ENCODE measurements around the gene WDFY3. TPM values are rescaled to one million over a fixed set of nuclear protein-coding genes. Genes with fewer than 3 reads are reported as not detected.

WDFY3 gene
- total RNA-seq, 2 experiments from 2014 or later = not detected

DNA sequence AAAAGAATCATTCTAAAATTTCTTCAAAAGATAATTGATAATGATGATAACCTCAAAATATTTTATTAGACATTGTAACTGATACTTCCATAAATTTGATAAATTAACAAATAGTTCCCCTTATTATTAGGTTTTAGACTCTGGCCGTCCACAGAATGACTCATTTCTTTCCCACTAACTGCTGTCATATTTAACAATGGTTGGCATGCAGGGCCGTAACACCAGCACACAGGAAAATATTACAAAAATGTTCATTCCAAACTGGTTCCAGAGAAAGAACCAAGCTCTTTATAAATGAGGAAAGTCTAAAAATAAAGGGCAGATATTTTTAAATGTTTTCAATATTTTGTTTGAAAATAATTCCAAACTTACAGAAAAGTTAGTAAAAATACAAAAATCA, 28.2 kb downstream of the WDFY3 start:
- H3K36me3 Mint-ChIP-seq (ENCODE audit: low read depth) = no peaks in the 10 kb centered on the region
- H3K27ac Mint-ChIP-seq = no peak overlapping the region
- DNase-seq = no peak
- no peak for ATAC-seq
- peaks cover 4% of the 10 kb centered on the region for H3K9me3 Mint-ChIP-seq (ENCODE audit: insufficient read depth)
- POLR2A ChIA-PET = no interaction called here
- H3K4me3 Mint-ChIP-seq = no peak overlapping the region
- CTCF ChIA-PET = no interaction called here
- H3K27me3 Mint-ChIP-seq (ENCODE audit: low read depth) = no peaks in the 10 kb centered on the region
- no peaks in the 10 kb centered on the region for H3K4me1 Mint-ChIP-seq (ENCODE audit: low read depth)

GRCh38 chr4:84937381-84937977, 29.0 kb downstream of the WDFY3 start:
- Mint-ChIP-seq H3K4me1 (ENCODE audit: low read depth) (no peaks in the 10 kb centered on the region), H3K36me3 (ENCODE audit: low read depth) (no peaks in the 10 kb centered on the region), H3K4me3 (no peak overlapping the region), H3K9me3 (ENCODE audit: insufficient read depth) (peaks cover 4% of the 10 kb centered on the region), H3K27me3 (ENCODE audit: low read depth) (no peaks in the 10 kb centered on the region), H3K27ac (no peak overlapping the region)
- DNase-seq = no peak
- ChIA-PET POLR2A (no interaction called here), CTCF (no interaction called here)
- no peak for ATAC-seq

GRCh38 chr4:84936123-84936522, 30.4 kb downstream of the WDFY3 start:
- no peak for DNase-seq
- ATAC-seq = no peak
- POLR2A ChIA-PET = no interaction called here

DNA sequence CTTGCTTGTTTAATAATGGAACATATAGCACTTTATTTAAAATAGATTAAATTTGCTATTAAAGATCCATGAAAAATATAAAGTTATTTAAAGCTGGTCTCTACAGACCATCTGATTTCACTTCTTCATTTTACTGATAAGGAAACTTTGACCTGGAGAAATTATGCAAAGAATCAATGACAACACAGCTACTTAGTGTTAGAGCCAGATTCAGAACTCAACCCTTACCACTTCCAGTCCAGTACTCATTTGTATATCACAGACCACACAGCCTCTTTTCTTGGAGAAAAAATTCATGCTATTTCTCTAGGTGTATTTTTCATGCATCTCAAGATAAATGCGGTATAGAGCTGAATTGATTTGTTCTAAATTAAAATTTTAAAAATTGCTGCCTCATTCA, 34.0 kb downstream of the WDFY3 start:
- no peak for DNase-seq
- ChIA-PET POLR2A (no interaction called here), CTCF (no interaction called here)
- Mint-ChIP-seq H3K4me3 (no peak overlapping the region), H3K9me3 (ENCODE audit: insufficient read depth) (no peaks in the 10 kb centered on the region), H3K27ac (no peak overlapping the region), H3K36me3 (ENCODE audit: low read depth) (no peaks in the 10 kb centered on the region), H3K4me1 (ENCODE audit: low read depth) (no peaks in the 10 kb centered on the region), H3K27me3 (ENCODE audit: low read depth) (no peaks in the 10 kb centered on the region)
- no peak for ATAC-seq

More at GRCh38 chr4:84936123-84936522, 30.4 kb downstream of the WDFY3 start:
- Mint-ChIP-seq H3K36me3 (ENCODE audit: low read depth) (no peaks in the 10 kb centered on the region), H3K27ac (no peak overlapping the region), H3K27me3 (ENCODE audit: low read depth) (no peaks in the 10 kb centered on the region), H3K9me3 (ENCODE audit: insufficient read depth) (peaks cover 4% of the 10 kb centered on the region), H3K4me3 (no peak overlapping the region), H3K4me1 (ENCODE audit: low read depth) (no peaks in the 10 kb centered on the region)
- CTCF ChIA-PET = no interaction called here

- Mint-ChIP-seq H3K36me3 (ENCODE audit: low read depth) (no peaks in the 10 kb centered on the region), H3K9me3 (ENCODE audit: insufficient read depth) (no peaks in the 10 kb centered on the region), H3K4me3 (no peak overlapping the region), H3K4me1 (ENCODE audit: low read depth) (no peaks in the 10 kb centered on the region), H3K27me3 (ENCODE audit: low read depth) (no peaks in the 10 kb centered on the region), H3K27ac (no peak overlapping the region)
- ATAC-seq (no peak), DNase-seq (no peak)
- ChIA-PET CTCF (no interaction called here), POLR2A (no interaction called here)
Observed at GRCh38 chr4:84931961-84932360, 34.5 kb downstream of the WDFY3 start.

DNA sequence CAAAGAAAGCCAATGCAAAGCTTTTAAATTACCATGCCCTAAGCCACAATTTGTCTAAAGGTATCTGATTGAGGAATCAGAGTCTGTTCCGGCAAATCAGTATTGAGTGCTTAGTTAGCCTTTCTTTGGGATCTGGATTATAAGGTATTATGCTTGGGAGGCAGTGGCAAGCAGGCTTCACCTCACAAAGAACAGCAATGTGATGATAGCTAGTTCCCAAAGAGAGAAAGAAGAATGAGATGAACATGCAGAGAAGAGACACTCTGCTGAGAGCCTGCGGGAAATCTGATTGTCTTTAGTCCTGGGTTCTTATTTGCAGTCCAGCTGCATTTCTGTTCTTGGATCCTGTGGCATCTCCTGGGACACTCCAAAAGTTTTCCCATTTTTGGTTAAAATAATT, 35.2 kb downstream of the WDFY3 start:
- ChIA-PET POLR2A (no interaction called here), CTCF (no interaction called here)
- Mint-ChIP-seq H3K4me3 (no peak overlapping the region), H3K36me3 (ENCODE audit: low read depth) (no peaks in the 10 kb centered on the region), H3K4me1 (ENCODE audit: low read depth) (no peaks in the 10 kb centered on the region), H3K27ac (no peak overlapping the region), H3K27me3 (ENCODE audit: low read depth) (no peaks in the 10 kb centered on the region), H3K9me3 (ENCODE audit: insufficient read depth) (no peaks in the 10 kb centered on the region)
- DNase-seq (no peak), ATAC-seq (no peak)

DNA sequence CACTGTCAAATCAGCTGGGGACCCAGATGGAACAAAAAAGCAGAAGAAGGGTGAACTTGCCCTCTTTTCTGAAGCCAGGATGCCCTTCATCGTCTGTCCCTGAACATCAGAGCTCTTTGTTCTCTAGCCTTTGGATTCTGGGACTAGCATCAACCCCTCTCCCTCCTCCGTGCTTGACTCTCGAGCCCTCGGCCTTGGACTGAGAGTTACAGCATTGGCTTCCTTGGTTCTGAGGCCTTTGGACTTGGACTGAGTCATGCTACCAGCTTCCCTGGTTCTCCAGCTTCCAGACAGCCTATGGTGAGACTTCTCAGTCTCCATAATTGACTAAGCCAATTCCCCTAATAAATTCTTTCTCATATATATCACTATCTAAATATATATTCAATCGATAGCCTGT, 38.4 kb downstream of the WDFY3 start:
- no peaks in the 10 kb centered on the region for H3K36me3 Mint-ChIP-seq (ENCODE audit: low read depth)
- H3K27me3 Mint-ChIP-seq (ENCODE audit: low read depth) = no peaks in the 10 kb centered on the region
- H3K9me3 Mint-ChIP-seq (ENCODE audit: insufficient read depth) = no peaks in the 10 kb centered on the region
- ChIA-PET CTCF (no interaction called here), POLR2A (no interaction called here)
- ATAC-seq = no peak
- H3K4me1 Mint-ChIP-seq (ENCODE audit: low read depth) = no peaks in the 10 kb centered on the region
- no peak overlapping the region for H3K27ac Mint-ChIP-seq
- no peak overlapping the region for H3K4me3 Mint-ChIP-seq
- DNase-seq = no peak

GRCh38 chr4:84927428-84927827, 39.1 kb downstream of the WDFY3 start:
- Mint-ChIP-seq H3K9me3 (ENCODE audit: insufficient read depth) (no peaks in the 10 kb centered on the region), H3K4me3 (no peak overlapping the region), H3K36me3 (ENCODE audit: low read depth) (no peaks in the 10 kb centered on the region), H3K27me3 (ENCODE audit: low read depth) (no peaks in the 10 kb centered on the region), H3K27ac (no peak overlapping the region), H3K4me1 (ENCODE audit: low read depth) (no peaks in the 10 kb centered on the region)
- POLR2A ChIA-PET = no interaction called here
- no peak for DNase-seq
- CTCF ChIA-PET = no interaction called here
- no peak for ATAC-seq

- no peak overlapping the region for H3K27ac Mint-ChIP-seq
- H3K36me3 Mint-ChIP-seq (ENCODE audit: low read depth) = no peaks in the 10 kb centered on the region
- no peak overlapping the region for H3K4me3 Mint-ChIP-seq
- no peak for ATAC-seq
- no peaks in the 10 kb centered on the region for H3K4me1 Mint-ChIP-seq (ENCODE audit: low read depth)
- no peak for DNase-seq
- H3K27me3 Mint-ChIP-seq (ENCODE audit: low read depth) = no peaks in the 10 kb centered on the region
- no peaks in the 10 kb centered on the region for H3K9me3 Mint-ChIP-seq (ENCODE audit: insufficient read depth)
- POLR2A ChIA-PET = no interaction called here
- CTCF ChIA-PET = no interaction called here
Observed at GRCh38 chr4:84925558-84925957, 40.9 kb downstream of the WDFY3 start.

DNA sequence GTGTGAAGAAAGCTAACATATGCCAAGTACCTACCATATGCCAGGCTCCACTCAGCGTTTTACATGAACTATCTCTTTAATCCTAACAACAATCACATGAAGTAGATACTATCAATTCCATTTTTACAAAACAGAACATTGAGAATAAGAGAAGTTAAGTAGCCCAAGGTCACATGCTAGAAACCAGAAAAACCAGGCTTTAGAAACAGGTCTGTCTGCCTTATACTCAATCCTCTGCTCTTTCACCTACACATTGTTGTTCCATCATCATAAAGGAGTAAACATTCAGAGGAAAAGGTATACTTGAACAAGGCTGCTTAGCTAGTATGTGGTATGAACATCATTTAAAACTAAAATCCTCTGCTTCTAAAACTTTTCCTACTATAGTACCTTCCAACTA, 42.1 kb downstream of the WDFY3 start:
- Mint-ChIP-seq H3K9me3 (ENCODE audit: insufficient read depth) (no peaks in the 10 kb centered on the region), H3K27ac (no peak overlapping the region), H3K36me3 (ENCODE audit: low read depth) (no peaks in the 10 kb centered on the region), H3K27me3 (ENCODE audit: low read depth) (no peaks in the 10 kb centered on the region), H3K4me3 (no peak overlapping the region), H3K4me1 (ENCODE audit: low read depth) (no peaks in the 10 kb centered on the region)
- CTCF ChIA-PET = no interaction called here
- POLR2A ChIA-PET = no interaction called here
- ATAC-seq (no peak), DNase-seq (no peak)

DNA sequence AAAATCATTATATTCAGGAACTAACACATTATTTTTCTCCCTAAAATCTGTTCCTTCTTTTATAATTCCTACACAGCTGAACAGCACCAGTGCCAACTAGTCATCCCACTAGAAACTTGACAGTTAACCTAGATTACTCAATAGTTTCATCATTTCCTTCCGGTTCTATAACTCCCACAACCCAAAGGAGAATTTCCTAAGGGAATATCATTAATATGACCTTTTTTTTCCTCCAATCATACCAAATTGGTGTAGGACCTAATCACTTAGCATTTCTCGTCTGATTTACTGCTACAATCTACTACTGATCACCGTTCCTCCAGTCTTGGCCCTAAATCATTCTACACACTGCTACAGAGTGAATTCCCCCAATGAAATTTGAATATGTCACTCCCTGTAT, 45.9 kb downstream of the WDFY3 start:
- H3K27ac Mint-ChIP-seq = no peak overlapping the region
- H3K4me1 Mint-ChIP-seq (ENCODE audit: low read depth) = no peaks in the 10 kb centered on the region

GRCh38 chr4:84917869-84918600, 48.5 kb downstream of the WDFY3 start:
- ChIA-PET POLR2A (no interaction called here), CTCF (no interaction called here)
- no peak for ATAC-seq
- DNase-seq = no peak
- Mint-ChIP-seq H3K4me1 (ENCODE audit: low read depth) (no peaks in the 10 kb centered on the region), H3K27me3 (ENCODE audit: low read depth) (no peaks in the 10 kb centered on the region), H3K9me3 (ENCODE audit: insufficient read depth) (no peaks in the 10 kb centered on the region), H3K4me3 (no peak overlapping the region), H3K27ac (no peak overlapping the region), H3K36me3 (ENCODE audit: low read depth) (no peaks in the 10 kb centered on the region)

More for the DNA sequence above, 45.9 kb downstream of the WDFY3 start:
- no peak overlapping the region for H3K4me3 Mint-ChIP-seq
- no peaks in the 10 kb centered on the region for H3K27me3 Mint-ChIP-seq (ENCODE audit: low read depth)
- DNase-seq (no peak), ATAC-seq (no peak)
- no peaks in the 10 kb centered on the region for H3K9me3 Mint-ChIP-seq (ENCODE audit: insufficient read depth)
- ChIA-PET POLR2A (no interaction called here), CTCF (no interaction called here)
- no peaks in the 10 kb centered on the region for H3K36me3 Mint-ChIP-seq (ENCODE audit: low read depth)

Measured in activated CD8-positive, alpha-beta T cell treated with anti-CD3 and anti-CD28 coated beads, Interleukin-2, amount 10 ng/mL, durations not matched to agents 7 days and 5 days (primary cell).